ENCODE results near the gene YTHDF1. TPM values are rescaled to one million over a fixed set of nuclear protein-coding genes. Genes with fewer than 3 reads are reported as not detected.

Gene YTHDF1
- total and polyA plus RNA-seq, 2 of the 8 experiments (the other 6 are each of a cell fraction or from before 2014, with no cell fraction given) = 32.8 to 66.0 TPM

DNA sequence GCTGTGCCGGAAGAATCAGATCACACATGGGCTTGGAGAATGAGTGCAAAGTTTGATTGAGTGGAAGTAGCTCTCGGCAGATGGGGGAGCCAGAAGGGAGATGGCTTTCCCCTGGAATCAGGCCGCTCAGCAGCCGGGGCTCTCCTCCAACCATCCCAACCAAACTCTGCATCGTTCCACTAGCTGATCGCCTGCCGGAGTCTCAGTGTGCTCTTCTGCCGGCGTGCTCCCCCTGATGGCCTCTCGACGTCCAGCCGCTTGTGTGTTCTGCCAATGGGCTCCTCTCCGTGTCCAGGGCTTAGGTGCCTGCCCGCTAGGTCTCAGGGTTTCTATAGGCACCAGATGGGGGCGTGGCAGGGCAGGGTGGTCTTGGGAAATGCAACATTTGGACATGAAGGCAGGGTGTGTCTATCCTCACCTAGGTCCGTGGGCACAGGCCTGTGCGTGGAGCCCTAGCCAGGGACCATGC is 14.9 kb upstream of the YTHDF1 start (continued):
- no peak for TF ChIP-seq CBX5 (IDR thresholded peaks at IDR 0.05; ENCODE audit: low read depth, low read length)
- 0 out of 2 replicates have a peak, but pooled peaks have one; percentile 48 for TF ChIP-seq TBP (IDR thresholded peaks at IDR 0.05; ENCODE audit: low read depth, low read length)
- TF ChIP-seq, protein P1, sequence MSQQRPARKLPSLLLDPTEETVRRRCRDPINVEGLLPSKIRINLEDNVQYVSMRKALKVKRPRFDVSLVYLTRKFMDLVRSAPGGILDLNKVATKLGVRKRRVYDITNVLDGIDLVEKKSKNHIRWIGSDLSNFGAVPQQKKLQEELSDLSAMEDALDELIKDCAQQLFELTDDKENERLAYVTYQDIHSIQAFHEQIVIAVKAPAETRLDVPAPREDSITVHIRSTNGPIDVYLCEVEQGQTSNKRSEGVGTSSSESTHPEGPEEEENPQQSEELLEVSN (IDR thresholded peaks at IDR 0.05) = peak; percentile 34; the same call in 1 of the 2 replicates
- TF ChIP-seq YY1 (IDR thresholded peaks at IDR 0.05; ENCODE audit: low read depth, low read length) = 0 out of 2 replicates have a peak, but pooled peaks have one; percentile 32
- peak; percentile 76 for TF ChIP-seq MAX (IDR thresholded peaks at IDR 0.05)
- TF ChIP-seq SUZ12 (IDR thresholded peaks at IDR 0.05; ENCODE audit: low read length) = no peak
- peak; percentile 81; the same call in 1 of the 2 replicates for TF ChIP-seq GABPA (IDR thresholded peaks at IDR 0.05; ENCODE audit: borderline replicate concordance, insufficient read depth, low read length)
- no peak for TF ChIP-seq RNF2 (IDR thresholded peaks at IDR 0.05; ENCODE audit: borderline replicate concordance, low read depth, low read length, missing control alignments, poor library complexity, severe bottlenecking)
- TF ChIP-seq EP300 (IDR thresholded peaks at IDR 0.05; ENCODE audit: borderline replicate concordance in 1 of 2, low read depth in 2 of 2, low read length in 2 of 2) = no peak
- no peak for TF ChIP-seq MAFK (IDR thresholded peaks at IDR 0.05; ENCODE audit: low read depth, low read length)
- TF ChIP-seq RAD21 (IDR thresholded peaks at IDR 0.05 in 1 of 2, conservative IDR thresholded peaks at IDR 0.05 in 1 of 2; ENCODE audit: low read depth in 2 of 2, low read length in 2 of 2) = peak; percentile 47 to 59
- no peak for TF ChIP-seq FOSL1 (IDR thresholded peaks at IDR 0.05; ENCODE audit: insufficient read depth, low read depth, low read length)
- peak; percentile 33; the same call in 1 of the 2 replicates for TF ChIP-seq KDM1A (IDR thresholded peaks at IDR 0.05; ENCODE audit: borderline replicate concordance, low read length)

All from H1 (cell line).